MM.1S (cell line): ENCODE data around the gene ZNF552.

Experiments used
- DNase-seq: peaks from one replicate; pipeline ENCODE4 v3.0.0-alpha.2; 2015
- H2AFZ ChIP-seq: fragments of 300-600 bp; sonication (generic); 2 replicates; pipeline ENCODE4 v1.6.0; 2016; ENCODE audit warnings: antibody characterized with exemption, low read length
- H3F3A ChIP-seq: fragments of 300-600 bp; sonication (generic); 2 replicates; pipeline ENCODE4 v1.6.1; 2016; ENCODE audit warnings: mild to moderate bottlenecking, antibody characterized with exemption, low read length, moderate library complexity, mixed read lengths; ENCODE audit not compliant: insufficient read depth
- H3K27ac ChIP-seq: fragments of 300-600 bp; sonication (generic); 2 replicates; pipeline ENCODE4 v1.5.1; 2016; ENCODE audit warnings: mild to moderate bottlenecking, low read length
- H3K27me3 ChIP-seq: fragments of 300-600 bp; sonication (generic); replicated peaks from 2 replicates; pipeline ENCODE4 v1.6.0; 2016; ENCODE audit warnings: low read length; ENCODE audit not compliant: insufficient read depth
- H3K36me3 ChIP-seq: fragments of 300-600 bp; sonication (generic); replicated peaks from 2 replicates; pipeline ENCODE4 v1.6.1; 2016; ENCODE audit warnings: mild to moderate bottlenecking, low read length, mixed read lengths; ENCODE audit not compliant: insufficient read depth
- H3K4me1 ChIP-seq: fragments of 300-600 bp; sonication (generic); 2 replicates; pipeline ENCODE4 v1.6.1; 2016; ENCODE audit warnings: low read length, mixed read lengths
- H3K4me2 ChIP-seq: fragments of 300-600 bp; sonication (generic); 2 replicates; pipeline ENCODE4 v1.6.0; 2016; ENCODE audit warnings: low read depth, low read length
- H3K4me3 ChIP-seq: fragments of 300-600 bp; sonication (generic); 2 replicates; pipeline ENCODE4 v1.5.1; 2016; ENCODE audit warnings: low read length, mixed read lengths
- H3K79me2 ChIP-seq: fragments of 300-600 bp; sonication (generic); 2 replicates; pipeline ENCODE4 v1.6.1; 2016; ENCODE audit warnings: mixed run types, low read length, mixed read lengths
- H3K9ac ChIP-seq: fragments of 300-600 bp; sonication (generic); 2 replicates; pipeline ENCODE4 v1.6.1; 2016; ENCODE audit warnings: low read length, mixed read lengths
- H3K9me2 ChIP-seq: fragments of 300-600 bp; sonication (generic); replicated peaks from 2 replicates; pipeline ENCODE4 v1.6.1; 2016; ENCODE audit warnings: mild to moderate bottlenecking, low read length, mixed read lengths; ENCODE audit not compliant: insufficient read depth
- H3K9me3 ChIP-seq: fragments of 300-600 bp; sonication (generic); replicated peaks from 2 replicates; pipeline ENCODE4 v1.6.1; 2016; ENCODE audit warnings: mild to moderate bottlenecking, low read length, mixed read lengths; ENCODE audit not compliant: insufficient read depth
- H4K20me1 ChIP-seq: fragments of 300-600 bp; sonication (generic); 2 replicates; pipeline ENCODE4 v1.6.1; 2016; ENCODE audit warnings: mild to moderate bottlenecking, low read length, moderate library complexity, mixed read lengths; ENCODE audit not compliant: insufficient read depth
- CTCF ChIP-seq: fragments of 300-600 bp; sonication (generic); IDR thresholded peaks from 2 replicates; pipeline ENCODE4 v1.5.1; 2016; ENCODE audit warnings: antibody characterized with exemption, low read length, mixed read lengths
- EZH2 ChIP-seq: fragments of 300-600 bp; sonication (generic); optimal IDR thresholded peaks from 2 replicates; pipeline ENCODE3; 2017; ENCODE audit warnings: low read depth, mild to moderate bottlenecking, antibody characterized with exemption, low read length, mixed read lengths
- EZH2phosphoT487 ChIP-seq: fragments of 300-600 bp; sonication (generic); IDR thresholded peaks from 2 replicates; pipeline ENCODE4 v1.6.1; 2018; ENCODE audit warnings: antibody characterized with exemption, low read length

Gene ZNF552

GRCh38 chr19:57807541-57807940 is 7.2 kb downstream of the ZNF552 start:
- Histone ChIP-seq H2AFZ (no peak overlapping the region), H3K4me2 (no peak overlapping the region), H3K9me3 (no peaks in the 10 kb centered on the region), H3K79me2 (0 out of 2 replicates have a peak, but pooled peaks cover 4% of the 10 kb centered on the region), H3K27me3 (no peaks in the 10 kb centered on the region), H3K27ac (no peak overlapping the region), H3K9me2 (no peaks in the 10 kb centered on the region), H3K36me3 (0 out of 2 replicates have a peak, but pooled peaks cover 4% of the 10 kb centered on the region), H3K4me1 (no peaks in the 10 kb centered on the region), H3F3A (no peaks in the 10 kb centered on the region), H3K4me3 (no peak overlapping the region), H4K20me1 (no peaks in the 10 kb centered on the region), H3K9ac (no peak overlapping the region)
- TF ChIP-seq CTCF (no peak), EZH2phosphoT487 (no peak), EZH2 (no peak)
- no peak for DNase-seq

- 0 out of 2 replicates have a peak, but pooled peaks cover 4% of the 10 kb centered on the region for H3K79me2 ChIP-seq
- no peaks in the 10 kb centered on the region for H3K27me3 ChIP-seq
- no peak overlapping the region for H3K4me3 ChIP-seq
- no peak overlapping the region for H3K27ac ChIP-seq
- no peaks in the 10 kb centered on the region for H4K20me1 ChIP-seq
- no peaks in the 10 kb centered on the region for H3K9me2 ChIP-seq
- no peak overlapping the region for H3K9ac ChIP-seq
- TF ChIP-seq EZH2phosphoT487, result no peak
- no peak for TF ChIP-seq EZH2
- no peak for TF ChIP-seq CTCF
- DNase-seq, result no peak
- H3F3A ChIP-seq, result no peaks in the 10 kb centered on the region
- H3K36me3 ChIP-seq, result 0 out of 2 replicates have a peak, but pooled peaks cover 4% of the 10 kb centered on the region
- H2AFZ ChIP-seq, result no peak overlapping the region
- no peaks in the 10 kb centered on the region for H3K9me3 ChIP-seq
- no peaks in the 10 kb centered on the region for H3K4me1 ChIP-seq
- no peak overlapping the region for H3K4me2 ChIP-seq
These were observed 11.0 kb downstream of the ZNF552 start for GRCh38 chr19:57803594-57804325.

GRCh38 chr19:57803265-57803593 is 11.5 kb downstream of the ZNF552 start:
- H3F3A ChIP-seq, result no peaks in the 10 kb centered on the region
- no peak overlapping the region for H3K4me3 ChIP-seq
- H3K36me3 ChIP-seq, result 0 out of 2 replicates have a peak, but pooled peaks cover 3% of the 10 kb centered on the region
- H4K20me1 ChIP-seq, result no peaks in the 10 kb centered on the region
- no peaks in the 10 kb centered on the region for H3K4me1 ChIP-seq
- TF ChIP-seq CTCF (no peak), EZH2phosphoT487 (no peak), EZH2 (no peak)
- no peaks in the 10 kb centered on the region for H3K9me2 ChIP-seq
- no peak overlapping the region for H3K4me2 ChIP-seq
- no peaks in the 10 kb centered on the region for H3K27me3 ChIP-seq
- H3K9ac ChIP-seq, result no peak overlapping the region
- no peak overlapping the region for H2AFZ ChIP-seq
- H3K27ac ChIP-seq, result no peak overlapping the region
- no peak for DNase-seq
- no peaks in the 10 kb centered on the region for H3K9me3 ChIP-seq
- 0 out of 2 replicates have a peak, but pooled peaks cover 4% of the 10 kb centered on the region for H3K79me2 ChIP-seq
